H1 (cell line): ENCODE results near the gene CDK3. TPM values are rescaled to one million over a fixed set of nuclear protein-coding genes. Genes with fewer than 3 reads are reported as not detected.

Source experiments
- CTCF ChIA-PET: fragments of 300-600 bp; sonication (Branson Sonifier 250); formaldehyde crosslinking; loops from one replicate; lab custom pipeline; 2021; ENCODE audit not compliant: partially characterized antibody; lab: Charles Lee
- POLR2A ChIA-PET: fragments of 300-600 bp; sonication (Branson Sonifier 250); formaldehyde crosslinking; loops from one replicate; lab custom pipeline; 2021; ENCODE audit warnings: inconsistent platforms; ENCODE audit not compliant: partially characterized antibody; lab: Charles Lee
- DNase-seq, 2 experiments: peaks; one replicate each; pipeline versions ENCODE4 v3.0.0 to v3.0.0-alpha.2; 2010 to 2022; ENCODE audit warnings: low spot score in 2 of 2, low read depth in 1 of 2, mixed read lengths in 1 of 2
- FAIRE-seq: peaks from 2 replicates; lab custom pipeline; 2011; peaks lifted over from hg19 to GRCh38; lab: Jason Lieb, UNC
- H2AFZ ChIP-seq: 2 replicates; pipeline ENCODE4 v1.8.1; 2012; ENCODE audit warnings: low read length, inconsistent platforms
- H2AK5ac ChIP-seq: 2 replicates; pipeline ENCODE4 v1.6.1; 2013; ENCODE audit warnings: low read depth, low read length
- H2BK120ac ChIP-seq: replicated peaks from 2 replicates; pipeline ENCODE3; 2013; ENCODE audit warnings: low read depth, low read length, inconsistent platforms
- H2BK12ac ChIP-seq: 2 replicates; pipeline ENCODE4 v1.6.1; 2013; ENCODE audit warnings: low read depth, low read length
- H2BK15ac ChIP-seq: 2 replicates; pipeline ENCODE4 v1.6.1; 2013; ENCODE audit warnings: low read length
- H2BK20ac ChIP-seq: 2 replicates; pipeline ENCODE4 v1.6.1; 2013; ENCODE audit warnings: low read length
- H2BK5ac ChIP-seq: 2 replicates; pipeline ENCODE4 v1.6.1; 2013; ENCODE audit warnings: low read depth, low read length
- H3K14ac ChIP-seq: 2 replicates; pipeline ENCODE4 v1.6.1; 2013; ENCODE audit warnings: inconsistent platforms; ENCODE audit not compliant: insufficient read length
- H3K18ac ChIP-seq: 2 replicates; pipeline ENCODE4 v1.6.1; 2013; ENCODE audit warnings: low read length; ENCODE audit errors: extremely low read depth
- H3K23ac ChIP-seq: 2 replicates; pipeline ENCODE4 v1.6.1; 2013; ENCODE audit warnings: inconsistent platforms; ENCODE audit not compliant: insufficient read length
- H3K23me2 ChIP-seq: 2 replicates; pipeline ENCODE4 v1.6.1; 2013; ENCODE audit warnings: low read depth, low read length
- H3K27ac ChIP-seq: 2 replicates; pipeline ENCODE4 v1.6.1; 2011; ENCODE audit warnings: low read depth, low read length, inconsistent platforms
- H3K27me3 ChIP-seq, 4 experiments: replicated peaks in 1 of 4; 1 replicate in 1 of 4; 2 replicates in 3 of 4; pipeline versions ENCODE4 v1.6.1 to v1.8.1; 2011 to 2013; ENCODE audit warnings: low read length in 3 of 4, mild to moderate bottlenecking in 3 of 4, inconsistent platforms in 2 of 4, mixed read lengths in 2 of 4, moderate library complexity in 1 of 4; ENCODE audit not compliant: control insufficient read depth in 3 of 4, insufficient read depth in 3 of 4; ENCODE audit errors: extremely low read depth in 1 of 4
- H3K36me3 ChIP-seq, 4 experiments: 2 replicates each; pipeline versions ENCODE4 v1.6.1 to v1.8.1; 2011 to 2013; ENCODE audit warnings: mild to moderate bottlenecking in 4 of 4, low read length in 3 of 4, moderate library complexity in 2 of 4, control low read depth in 1 of 4, inconsistent platforms in 1 of 4; ENCODE audit not compliant: insufficient read depth in 4 of 4, control insufficient read depth in 2 of 4
- H3K4ac ChIP-seq: replicated peaks from 2 replicates; pipeline ENCODE3; 2013; ENCODE audit warnings: low read length, low read depth, mixed read lengths, inconsistent platforms; ENCODE audit not compliant: insufficient read length
- H3K4me1 ChIP-seq, 4 experiments: replicated peaks in 1 of 4; 1 replicate in 1 of 4; 2 replicates in 3 of 4; pipeline versions ENCODE4 v1.6.1 to v1.8.1; 2011 to 2013; ENCODE audit warnings: low read length in 3 of 4, inconsistent platforms in 2 of 4, mixed read lengths in 1 of 4; ENCODE audit not compliant: insufficient read depth in 4 of 4, control insufficient read depth in 3 of 4
- H3K4me2 ChIP-seq, 2 experiments: 2 replicates each; pipeline versions ENCODE4 v1.6.1 to v1.8.1; 2011 to 2013; ENCODE audit warnings: low read depth in 2 of 2, low read length in 2 of 2, control low read depth in 1 of 2, inconsistent platforms in 1 of 2, mild to moderate bottlenecking in 1 of 2; ENCODE audit not compliant: insufficient read depth in 1 of 2
- H3K4me3 ChIP-seq, 4 experiments: fragments of 200-600, 300-600 bp in 1 of 4; sonication (generic), shearing (Covaris generic), sonication (Bioruptor Twin) in 1 of 4; 2 replicates each; pipeline versions ENCODE4 v1.5.1 to v1.8.1; 2011 to 2016; ENCODE audit warnings: low read length in 4 of 4, low read depth in 3 of 4, control low read depth in 2 of 4, inconsistent platforms in 2 of 4, mild to moderate bottlenecking in 2 of 4, mixed read lengths in 1 of 4, moderate library complexity in 1 of 4; ENCODE audit not compliant: insufficient read depth in 2 of 4; ENCODE audit errors: extremely low read depth in 1 of 4
- H3K56ac ChIP-seq: replicated peaks from 2 replicates; pipeline ENCODE3; 2013; ENCODE audit warnings: low read depth, mild to moderate bottlenecking, mixed read lengths, low read length, inconsistent platforms; ENCODE audit not compliant: insufficient read length
- H3K79me1 ChIP-seq: 2 replicates; pipeline ENCODE4 v1.6.1; 2013; ENCODE audit warnings: low read depth, low read length, control low read depth
- H3K79me2 ChIP-seq, 2 experiments: 2 replicates each; pipeline versions ENCODE4 v1.6.1 to v1.8.1; 2012 to 2013; ENCODE audit warnings: low read length in 2 of 2, mild to moderate bottlenecking in 2 of 2, inconsistent platforms in 1 of 2; ENCODE audit not compliant: insufficient read depth in 2 of 2, control insufficient read depth in 1 of 2
- H3K9ac ChIP-seq, 4 experiments: replicated peaks in 1 of 4; 1 replicate in 1 of 4; 2 replicates in 3 of 4; pipeline versions ENCODE4 v1.6.1 to v1.8.1; 2011 to 2013; ENCODE audit warnings: low read depth in 3 of 4, low read length in 3 of 4, control low read depth in 2 of 4, mild to moderate bottlenecking in 2 of 4, moderate library complexity in 2 of 4, inconsistent platforms in 1 of 4; ENCODE audit errors: extremely low read depth in 1 of 4
- H3K9me3 ChIP-seq, 2 experiments: 2 replicates each; pipeline versions ENCODE4 v1.6.1 to v1.8.1; 2012 to 2013; ENCODE audit warnings: mild to moderate bottlenecking in 2 of 2, moderate library complexity in 2 of 2, control low read depth in 1 of 2, inconsistent platforms in 1 of 2, low read depth in 1 of 2, low read length in 1 of 2, mixed read lengths in 1 of 2; ENCODE audit not compliant: insufficient read depth in 2 of 2
- H4K20me1 ChIP-seq, 2 experiments: replicated peaks in 1 of 2; 2 replicates each; pipeline versions ENCODE3 to v1.8.1; 2011 to 2013; ENCODE audit warnings: inconsistent platforms in 2 of 2, low read length in 2 of 2, mild to moderate bottlenecking in 1 of 2; ENCODE audit not compliant: insufficient read depth in 2 of 2, control insufficient read depth in 1 of 2
- H4K5ac ChIP-seq: 2 replicates; pipeline ENCODE4 v1.6.1; 2013; ENCODE audit warnings: low read length, low read depth, mixed read lengths, inconsistent platforms; ENCODE audit not compliant: insufficient read length
- H4K8ac ChIP-seq: 2 replicates; pipeline ENCODE4 v1.8.0; 2013; ENCODE audit warnings: mild to moderate bottlenecking, moderate library complexity, low read length, inconsistent platforms; ENCODE audit not compliant: insufficient read depth; ENCODE audit errors: extremely low read depth
- H4K91ac ChIP-seq: replicated peaks from 2 replicates; pipeline ENCODE3; 2013; ENCODE audit warnings: low read length, mixed read lengths, inconsistent platforms; ENCODE audit not compliant: insufficient read length
- ASH2L ChIP-seq: fragments of 200-600, 300-600 bp; sonication (generic); IDR thresholded peaks from one replicate; pipeline ENCODE4 v1.7.1; 2017; ENCODE audit warnings: low read length
- FOSL1 ChIP-seq: IDR thresholded peaks from 2 replicates; pipeline ENCODE4 v1.6.1; 2011; ENCODE audit warnings: mild to moderate bottlenecking, low read depth, low read length, moderate library complexity; ENCODE audit not compliant: insufficient read depth
- HDAC6 ChIP-seq: IDR thresholded peaks from one replicate; pipeline ENCODE4 v1.7.1; 2012; ENCODE audit warnings: low read depth, mild to moderate bottlenecking, inconsistent platforms, low read length, moderate library complexity
- RNF2 ChIP-seq: fragments of 200-900, 300-1000 bp; sonication (generic); IDR thresholded peaks from 2 replicates; pipeline ENCODE4 v1.7.1; 2016; ENCODE audit warnings: borderline replicate concordance, low read depth, mild to moderate bottlenecking, antibody characterized with exemption, low read length; ENCODE audit not compliant: poor library complexity, severe bottlenecking; ENCODE audit errors: missing control alignments
- TAF7 ChIP-seq: optimal IDR thresholded peaks from 2 replicates; pipeline ENCODE3; 2011; ENCODE audit warnings: low read depth, mild to moderate bottlenecking, inconsistent platforms, low read length, moderate library complexity, borderline replicate concordance
- YY1 ChIP-seq: IDR thresholded peaks from 2 replicates; pipeline ENCODE4 v1.6.1; 2011; ENCODE audit warnings: low read depth, mild to moderate bottlenecking, low read length
- WGBS, 2 experiments: shearing (Covaris generic) in 1 of 2; methylation state at CpG; one replicate each; pipeline versions ENCODE4 v1.1.6 to v1.1.7; 2013 to 2015; ENCODE audit warnings: low lambda C conversion rate in 2 of 2, mixed read lengths in 2 of 2, inconsistent platforms in 1 of 2, low coverage in 1 of 2, missing lambda C conversion rate in 1 of 2; ENCODE audit not compliant: insufficient replicate concordance in 2 of 2, insufficient coverage in 1 of 2, insufficient read length in 1 of 2; ENCODE audit errors: extremely low coverage in 1 of 2, missing lambda C conversion rate in 1 of 2; 5-methylcytosine and 5-hydroxymethylcytosine counted together
- polyA plus RNA-seq, 7 experiments: library from polyadenylated mRNA; depleted of rRNA in 3 of 7; stranded (reverse) in 5 of 7; unstranded in 2 of 7; fragments of >200 nt in 5 of 7; fragments of 200-250 nt in 2 of 7; gene quantifications; 1 replicate in 5 of 7; 2 replicates in 1 of 7; 4 replicates in 1 of 7; pipeline versions ENCODE4 v1.2.1 to v1.2.3, GENCODE V29; 2011 to 2013; ENCODE audit warnings: missing spikeins in 2 of 7, mixed read lengths in 2 of 7
- total RNA-seq: library from RNA; stranded (reverse); fragmentation: NEBNext Ultra II Directional; extraction: Animal tissue kit (Norgen Biotek cat#: 25700); gene quantifications from 2 replicates; pipeline ENCODE4 v1.2.1, GENCODE V29; 2021
- TF ChIP-seq, protein P1 (sequence below): IDR thresholded peaks from 2 replicates; pipeline ENCODE4 v1.6.1; 2012; ENCODE audit warnings: inconsistent platforms

CDK3 gene
- total and polyA plus RNA-seq, 2 of the 8 experiments (the other 6 are each of a cell fraction or from before 2014, with no cell fraction given): 10.0 to 14.6 TPM

- H2BK120ac ChIP-seq: no peak overlapping the region
- H3K9ac ChIP-seq: no peak overlapping the region
- H3K23ac ChIP-seq: no peak overlapping the region
- H3K23me2 ChIP-seq: no peaks in the 10 kb centered on the region
- H2BK12ac ChIP-seq: no peak overlapping the region
- H3K4me3 ChIP-seq: no peak overlapping the region
- CTCF ChIA-PET: interaction anchor here (0.8 to 2.5 kb wide), 6 partner anchors 11 to 113 kb away, joined by 3 to 18 read pairs (median 5); no protein-coding TSS in a partner anchor
- H3K4me2 ChIP-seq: 0 out of 4 replicates have a peak overlapping the region, but pooled peaks of 1 of the 2 experiments have one; percentile 12
- peaks cover 0 to 5% of the 10 kb centered on the region in 2 experiments for H4K20me1 ChIP-seq
- peaks cover 29 to 63% (median 52%) of the 10 kb centered on the region in 4 experiments for H3K36me3 ChIP-seq
- POLR2A ChIA-PET: interaction anchor here (0.7 to 1.0 kb wide), 2 partner anchors 30 to 50 kb away, joined by 3 to 6 read pairs; no protein-coding TSS in a partner anchor
- H4K5ac ChIP-seq: no peak overlapping the region
- 0 out of 2 replicates have a peak overlapping the region, but pooled peaks have one; percentile 10 for H2BK5ac ChIP-seq
- no peak overlapping the region for H3K4ac ChIP-seq
- H4K91ac ChIP-seq: no peak overlapping the region
- no peak overlapping the region for H2AK5ac ChIP-seq
- H3K56ac ChIP-seq: no peak overlapping the region
- H3K4me1 ChIP-seq: peaks cover 0 to 20% (median 8%) of the 10 kb centered on the region in 4 experiments; a peak in 6 of 7 replicates
- H2BK20ac ChIP-seq: no peak overlapping the region
- H3K14ac ChIP-seq: no peak overlapping the region
- TF ChIP-seq, protein P1, sequence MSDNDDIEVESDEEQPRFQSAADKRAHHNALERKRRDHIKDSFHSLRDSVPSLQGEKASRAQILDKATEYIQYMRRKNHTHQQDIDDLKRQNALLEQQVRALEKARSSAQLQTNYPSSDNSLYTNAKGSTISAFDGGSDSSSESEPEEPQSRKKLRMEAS: no peak
- no peak for TF ChIP-seq ASH2L
- TF ChIP-seq YY1: no peak
- no peak for TF ChIP-seq TAF7
- no peak for TF ChIP-seq RNF2
- no peak for TF ChIP-seq HDAC6
- no peak for TF ChIP-seq FOSL1
- no peaks in the 10 kb centered on the region for H3K9me3 ChIP-seq
- H3K27me3 ChIP-seq: no peaks in the 10 kb centered on the region
- no peak for DNase-seq
- no peaks in the 10 kb centered on the region for H3K79me2 ChIP-seq
- no peaks in the 10 kb centered on the region for H3K79me1 ChIP-seq
- no peak overlapping the region for H2BK15ac ChIP-seq
- H3K18ac ChIP-seq: no peak overlapping the region
- WGBS, 2 experiments: 85% methylated on average over 6 of the region's 6 CpGs; no CpG with 5 or more reads in 1 of the 2 experiments
- H3K27ac ChIP-seq: no peak overlapping the region
- H2AFZ ChIP-seq: no peak overlapping the region
- no peak for FAIRE-seq
- no peak overlapping the region for H4K8ac ChIP-seq
Measured at GRCh38 chr17:76040376-76040775, 39.7 kb downstream of the CDK3 start.
